IPS-NIHi7 (cell line): ENCODE data around the gene PRR5L.

Source experiments
- DNase-seq: peaks from one replicate; pipeline ENCODE4 v3.0.0; 2012; ENCODE audit warnings: mixed read lengths; ENCODE audit errors: extremely low spot score

PRR5L gene

GRCh38 chr11:36432738-36433137 is 136.7 kb downstream of the PRR5L start:
- DNase-seq: no peak

- no peak for DNase-seq
These were observed 140.0 kb downstream of the PRR5L start for GRCh38 chr11:36436064-36436463.

- DNase-seq: no peak
These were observed 140.5 kb downstream of the PRR5L start for GRCh38 chr11:36436589-36436988.

- no peak for DNase-seq
These were observed 141.3 kb downstream of the PRR5L start for GRCh38 chr11:36437413-36437812.

GRCh38 chr11:36438126-36438525 is 142.0 kb downstream of the PRR5L start:
- DNase-seq: no peak

- DNase-seq: no peak
These were observed 145.6 kb downstream of the PRR5L start for GRCh38 chr11:36441610-36442208.

- DNase-seq: no peak
These were observed 147.6 kb downstream of the PRR5L start for GRCh38 chr11:36443661-36444060.

- no peak for DNase-seq
These were observed 150.0 kb downstream of the PRR5L start for GRCh38 chr11:36446135-36446534.

- no peak for DNase-seq
These were observed 151.4 kb downstream of the PRR5L start for GRCh38 chr11:36447514-36447913.

- no peak for DNase-seq
These were observed 151.9 kb downstream of the PRR5L start for GRCh38 chr11:36447947-36448346.

- DNase-seq: no peak
These were observed 153.5 kb downstream of the PRR5L start for GRCh38 chr11:36449561-36450096.

- DNase-seq: no peak
These were observed 154.1 kb downstream of the PRR5L start for GRCh38 chr11:36450110-36450572.

GRCh38 chr11:36451045-36451444 is 155.0 kb downstream of the PRR5L start:
- no peak for DNase-seq

GRCh38 chr11:36451681-36452080 is 155.6 kb downstream of the PRR5L start:
- no peak for DNase-seq

- DNase-seq: no peak
These were observed 156.3 kb downstream of the PRR5L start for GRCh38 chr11:36452236-36452940.

- no peak for DNase-seq
These were observed 156.9 kb downstream of the PRR5L start for GRCh38 chr11:36452961-36453360.

- DNase-seq: no peak
These were observed 157.6 kb downstream of the PRR5L start for GRCh38 chr11:36453678-36454077.

- DNase-seq: no peak
These were observed 158.5 kb downstream of the PRR5L start for GRCh38 chr11:36454551-36454940.

GRCh38 chr11:36454941-36455631 is 159.0 kb downstream of the PRR5L start:
- peak; percentile 37 for DNase-seq

- DNase-seq: peak; percentile 35
These were observed 159.6 kb downstream of the PRR5L start for GRCh38 chr11:36455658-36456111.

- no peak for DNase-seq
These were observed 160.1 kb downstream of the PRR5L start for GRCh38 chr11:36456156-36456555.

- no peak for DNase-seq
These were observed 162.2 kb downstream of the PRR5L start for GRCh38 chr11:36458129-36458915.
